Bladder microvascular endothelial cell (primary cell): ENCODE data around the gene GPR146. TPM values are rescaled to one million over a fixed set of nuclear protein-coding genes. Genes with fewer than 3 reads are reported as not detected.

Source experiments
- total RNA-seq: library from RNA; depleted of rRNA; stranded (reverse); fragments of >200 nt; gene quantifications from 2 replicates; pipeline ENCODE4 v1.2.3, GENCODE V29; 2014

The GPR146 gene, protein sequence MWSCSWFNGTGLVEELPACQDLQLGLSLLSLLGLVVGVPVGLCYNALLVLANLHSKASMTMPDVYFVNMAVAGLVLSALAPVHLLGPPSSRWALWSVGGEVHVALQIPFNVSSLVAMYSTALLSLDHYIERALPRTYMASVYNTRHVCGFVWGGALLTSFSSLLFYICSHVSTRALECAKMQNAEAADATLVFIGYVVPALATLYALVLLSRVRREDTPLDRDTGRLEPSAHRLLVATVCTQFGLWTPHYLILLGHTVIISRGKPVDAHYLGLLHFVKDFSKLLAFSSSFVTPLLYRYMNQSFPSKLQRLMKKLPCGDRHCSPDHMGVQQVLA
- 32.9 and 48.2 TPM in 2 replicates for total RNA-seq

GRCh38 chr7:1044189-1045068 lies at the start of gene GPR146:
TSS of gene GPR146 (plus strand) at chr7:1044546. CDS start at chr7:1057516, 12,970 bp downstream.

DNA sequence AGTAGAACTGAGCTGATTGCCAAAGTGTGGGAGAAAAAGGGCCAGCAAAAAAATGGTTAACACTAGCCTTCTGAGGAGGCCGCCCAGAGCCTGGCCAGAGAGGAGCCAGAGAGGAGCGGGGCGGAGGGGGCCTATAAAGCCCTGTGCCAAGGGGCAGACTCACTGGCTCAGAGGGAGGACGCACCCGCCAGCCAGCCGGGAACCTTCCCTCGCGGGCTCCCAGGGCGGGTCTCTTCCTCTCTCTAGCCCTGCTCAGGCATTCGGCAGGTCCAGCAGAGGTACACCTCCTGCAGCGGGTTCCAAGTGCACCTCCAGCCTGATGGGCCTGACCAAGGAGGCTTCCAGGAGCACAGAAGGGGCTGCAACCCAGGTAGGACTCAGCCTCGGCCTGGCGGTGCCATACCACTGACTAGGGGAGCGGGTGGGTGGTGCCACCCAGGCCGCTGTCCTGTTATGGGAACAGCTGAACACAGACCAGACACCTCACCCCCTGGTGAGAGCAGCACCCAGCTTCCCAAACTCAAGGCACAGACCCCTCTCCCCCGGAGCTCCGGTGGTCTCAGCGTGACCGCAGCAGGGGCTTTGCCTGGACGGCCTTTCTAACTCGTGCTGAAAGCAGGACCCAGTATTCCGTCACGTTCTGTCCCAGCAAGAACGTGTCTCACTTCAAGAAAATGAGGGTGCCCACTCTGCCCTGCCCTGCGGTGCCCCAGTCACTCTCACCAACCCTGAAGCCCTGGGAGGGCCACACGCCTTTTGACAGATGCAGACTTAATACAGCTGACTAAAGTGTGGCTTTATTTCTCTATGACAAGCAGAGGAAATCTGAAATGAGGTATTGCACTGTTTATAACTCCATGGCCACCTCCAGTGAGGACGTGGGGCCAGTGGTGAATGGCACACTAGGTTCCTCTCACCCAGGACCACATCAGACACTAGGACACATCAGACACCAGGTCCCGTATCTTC lies 43.9 kb downstream of the GPR146 start, which contains the start of gene GPER1:
GPER1 (plus strand) TSS at position 162 of the 969 bp plus-strand sequence. CDS start 3,616 bp downstream, outside the sequence.

Other genes starting within 250 kb of the GPR146 start
- 102 and 397 TPM in 2 replicates for gene SUN1, start 212.1 kb upstream of the GPR146 start, total RNA-seq
- 28.7 and 41.2 TPM in 2 replicates for gene GET4, start 168.0 kb upstream of the GPR146 start, total RNA-seq
- 1.1 and 4.3 TPM in 2 replicates for gene ADAP1, start 89.9 kb upstream of the GPR146 start, total RNA-seq
- 4.2 and 10.1 TPM in 2 replicates for gene COX19, start 69.0 kb upstream of the GPR146 start, total RNA-seq
- not detected in 2 replicates for gene CYP2W1, start 61.4 kb upstream of the GPR146 start, total RNA-seq
- gene GPER1, start 43.6 kb downstream of the GPR146 start, total RNA-seq: 0.32 and 1.1 TPM in 2 replicates
- gene ZFAND2A, start 115.7 kb downstream of the GPR146 start, total RNA-seq: 9.9 and 18.6 TPM in 2 replicates
- not detected in 2 replicates for gene UNCX, start 188.3 kb downstream of the GPR146 start, total RNA-seq